ENCODE results near the gene CACNA1G.

- no peak for TF ChIP-seq EGR1 (conservative IDR thresholded peaks at IDR 0.05)
- no peak for TF ChIP-seq CTCF (IDR thresholded peaks at IDR 0.05 in 2 of 3, conservative IDR thresholded peaks at IDR 0.05 in 1 of 3; ENCODE audit: insufficient read depth in 2 of 3, low read depth in 1 of 3, low read length in 3 of 3)
- no peak for TF ChIP-seq ZNF274 (IDR thresholded peaks at IDR 0.05; ENCODE audit: borderline replicate concordance, low read depth, low read length)
- TF ChIP-seq MAFK (IDR thresholded peaks at IDR 0.05; ENCODE audit: low read length), result no peak
- TF ChIP-seq TAF7 (tag; IDR thresholded peaks at IDR 0.05), result no peak
- no peak for TF ChIP-seq XRCC4 (IDR thresholded peaks at IDR 0.05; ENCODE audit: extremely low read depth, insufficient read depth, insufficient read length)
- TF ChIP-seq NFATC3 (IDR thresholded peaks at IDR 0.05), result no peak
- no peak for TF ChIP-seq ZBTB7A (IDR thresholded peaks at IDR 0.05; ENCODE audit: borderline replicate concordance, control insufficient read depth, low read depth, low read length)
- no peak for TF ChIP-seq ZNF282 (CRISPR knock-in tag; IDR thresholded peaks at IDR 0.05)
- TF ChIP-seq HDAC2 (IDR thresholded peaks at IDR 0.05), result no peak
- TF ChIP-seq CREB1 (IDR thresholded peaks at IDR 0.05), result no peak
- TF ChIP-seq CREB1 (CRISPR knock-in tag; IDR thresholded peaks at IDR 0.05), result no peak
- no peak for TF ChIP-seq NFE2L1 (tag; IDR thresholded peaks at IDR 0.05; ENCODE audit: borderline replicate concordance, low read depth)
- TF ChIP-seq ADNP (tag; IDR thresholded peaks at IDR 0.05), result no peak
Measured at GRCh38 chr17:50664788-50665458, 104.4 kb downstream of the CACNA1G start.
